CD4-positive, alpha-beta T cell treated with Interleukin-10 for 1 hour (primary cell): Measurements from ENCODE around the gene NTN4.
"Not testable (repeated sequence)": the region's sequence is repeated elsewhere in the genome, so short reads cannot be mapped to it uniquely, and the experiment has no call there.

Experiments
- DNase-seq: peaks from one replicate; pipeline ENCODE4 v3.0.0-alpha.2; 2020

NTN4 gene

GRCh38 chr12:95705143-95705542, 85.4 kb downstream of the NTN4 start:
- DNase-seq, result no peak

- DNase-seq, result no peak
These were observed 86.6 kb downstream of the NTN4 start for GRCh38 chr12:95703986-95704385.

GRCh38 chr12:95701722-95702418, 88.7 kb downstream of the NTN4 start:
- DNase-seq, result no peak

- DNase-seq, result no peak
These were observed 89.3 kb downstream of the NTN4 start for GRCh38 chr12:95701275-95701674.

- no peak for DNase-seq
These were observed 90.2 kb downstream of the NTN4 start for GRCh38 chr12:95700316-95700785.

- DNase-seq, result no peak
These were observed 91.0 kb downstream of the NTN4 start for GRCh38 chr12:95699579-95699978.

- DNase-seq, result no peak
These were observed 96.4 kb downstream of the NTN4 start for GRCh38 chr12:95694136-95694535.

GRCh38 chr12:95693689-95694088, 96.9 kb downstream of the NTN4 start:
- DNase-seq, result no peak

GRCh38 chr12:95690861-95691635, 99.5 kb downstream of the NTN4 start:
- DNase-seq, result no peak

GRCh38 chr12:95687937-95688336, 102.6 kb downstream of the NTN4 start:
- DNase-seq, result no peak

GRCh38 chr12:95683418-95683817, 107.1 kb downstream of the NTN4 start:
- DNase-seq, result no peak

GRCh38 chr12:95681210-95681765, 109.3 kb downstream of the NTN4 start:
- DNase-seq, result no peak

GRCh38 chr12:95678684-95679083, 111.9 kb downstream of the NTN4 start:
- DNase-seq, result no peak

- not testable (repeated sequence) for DNase-seq
These were observed 112.8 kb downstream of the NTN4 start for GRCh38 chr12:95677782-95678181.

GRCh38 chr12:95674631-95675030, 115.9 kb downstream of the NTN4 start:
- no peak for DNase-seq

GRCh38 chr12:95674163-95674562, 116.4 kb downstream of the NTN4 start:
- DNase-seq, result no peak

- no peak for DNase-seq
These were observed 117.0 kb downstream of the NTN4 start for GRCh38 chr12:95673576-95673975.

GRCh38 chr12:95672166-95672565, 118.4 kb downstream of the NTN4 start:
- no peak for DNase-seq

GRCh38 chr12:95671265-95671664, 119.3 kb downstream of the NTN4 start:
- no peak for DNase-seq

GRCh38 chr12:95663525-95663924, 127.0 kb downstream of the NTN4 start:
- DNase-seq, result no peak

GRCh38 chr12:95661360-95661759, 129.2 kb downstream of the NTN4 start:
- DNase-seq, result no peak

- DNase-seq, result no peak
These were observed 132.2 kb downstream of the NTN4 start for GRCh38 chr12:95658386-95658785.

- DNase-seq, result not testable (repeated sequence)
These were observed 135.9 kb downstream of the NTN4 start for GRCh38 chr12:95654665-95655064.
